PC-3 (cell line): ENCODE data around the gene MVK.

Source experiments
- EZH2 ChIP-seq: fragments of 300-600 bp; sonication (generic); IDR thresholded peaks from one replicate; pipeline ENCODE4 v1.6.1; 2017; ENCODE audit warnings: antibody characterized with exemption, mild to moderate bottlenecking, low read length; ENCODE audit not compliant: unreplicated experiment
- EZH2phosphoT487 ChIP-seq: fragments of 300-600 bp; sonication (generic); IDR thresholded peaks from 2 replicates; pipeline ENCODE4 v1.6.1; 2018; ENCODE audit warnings: mild to moderate bottlenecking, antibody characterized with exemption, low read length, borderline replicate concordance
- TF ChIP-seq, protein P1 (sequence below): fragments of 300-600 bp; sonication (generic); conservative IDR thresholded peaks from 2 replicates; pipeline ENCODE4 v1.5.1; 2017; ENCODE audit warnings: antibody characterized with exemption, low read depth, mild to moderate bottlenecking, low read length

DNA sequence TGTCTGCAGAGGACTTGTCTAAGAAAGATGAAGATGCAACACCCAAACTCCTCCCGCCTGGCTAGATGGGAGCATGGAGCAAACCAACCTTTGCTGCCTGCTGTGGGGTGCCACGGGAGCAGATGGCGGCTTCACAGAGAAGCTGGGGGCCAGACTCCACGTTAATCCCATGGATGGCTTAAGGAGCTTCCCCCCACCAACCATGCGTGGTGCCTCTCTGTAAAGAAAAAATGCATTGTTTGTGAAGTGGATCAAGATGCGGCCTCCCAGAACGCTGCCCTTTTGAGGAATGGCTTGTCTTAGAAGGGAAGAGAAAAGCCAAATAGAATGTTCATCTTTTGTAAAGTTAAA, 15.6 kb downstream of the MVK start:
- TF ChIP-seq, protein P1, sequence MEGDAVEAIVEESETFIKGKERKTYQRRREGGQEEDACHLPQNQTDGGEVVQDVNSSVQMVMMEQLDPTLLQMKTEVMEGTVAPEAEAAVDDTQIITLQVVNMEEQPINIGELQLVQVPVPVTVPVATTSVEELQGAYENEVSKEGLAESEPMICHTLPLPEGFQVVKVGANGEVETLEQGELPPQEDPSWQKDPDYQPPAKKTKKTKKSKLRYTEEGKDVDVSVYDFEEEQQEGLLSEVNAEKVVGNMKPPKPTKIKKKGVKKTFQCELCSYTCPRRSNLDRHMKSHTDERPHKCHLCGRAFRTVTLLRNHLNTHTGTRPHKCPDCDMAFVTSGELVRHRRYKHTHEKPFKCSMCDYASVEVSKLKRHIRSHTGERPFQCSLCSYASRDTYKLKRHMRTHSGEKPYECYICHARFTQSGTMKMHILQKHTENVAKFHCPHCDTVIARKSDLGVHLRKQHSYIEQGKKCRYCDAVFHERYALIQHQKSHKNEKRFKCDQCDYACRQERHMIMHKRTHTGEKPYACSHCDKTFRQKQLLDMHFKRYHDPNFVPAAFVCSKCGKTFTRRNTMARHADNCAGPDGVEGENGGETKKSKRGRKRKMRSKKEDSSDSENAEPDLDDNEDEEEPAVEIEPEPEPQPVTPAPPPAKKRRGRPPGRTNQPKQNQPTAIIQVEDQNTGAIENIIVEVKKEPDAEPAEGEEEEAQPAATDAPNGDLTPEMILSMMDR, result no peak
- TF ChIP-seq EZH2, result no peak
- no peak for TF ChIP-seq EZH2phosphoT487
